Heart left ventricle (tissue), 16 donors: ENCODE results near the gene EIF4H. TPM values are rescaled to one million over a fixed set of nuclear protein-coding genes. Genes with fewer than 3 reads are reported as not detected.
A peak's percentile ranks its signal among the peaks of the same experiment; 100 is the strongest.

Experiments used
- ATAC-seq, 4 donors: fragments of 200-7000 bp; cut with Tn5 transposase; one replicate each; pipeline ENCODE4 v1.9.1; 2020 to 2022; ENCODE audit warnings: moderate library complexity in 4 of 4, mild to moderate bottlenecking in 3 of 4, moderate number of reproducible peaks in 1 of 4
- DNase-seq, 5 donors: peaks; one replicate each; pipeline ENCODE4 v3.0.0-alpha.2; 2020
- H3K27ac ChIP-seq, 12 donors: fragments of 200-600 bp; sonication (generic) in 4 of 12; one replicate each; pipeline versions ENCODE4 v1.5.0 to v1.8.0; 2016 to 2022; ENCODE audit warnings: mild to moderate bottlenecking in 2 of 12
- H3K27me3 ChIP-seq, 9 donors: fragments of 200-600 bp; sonication (generic) in 2 of 9; one replicate each; pipeline versions ENCODE4 v1.5.1 to v1.8.0; 2016 to 2022; ENCODE audit warnings: mild to moderate bottlenecking in 3 of 9
- H3K36me3 ChIP-seq, 9 donors: fragments of 200-600 bp; sonication (generic) in 2 of 9; one replicate each; pipeline versions ENCODE4 v1.5.0 to v1.8.0; 2018 to 2022; ENCODE audit warnings: mild to moderate bottlenecking in 2 of 9
- H3K4me1 ChIP-seq, 12 donors: fragments of 200-600 bp; sonication (generic) in 4 of 12; one replicate each; pipeline versions ENCODE4 v1.5.0 to v1.8.0; 2016 to 2022; ENCODE audit warnings: mild to moderate bottlenecking in 3 of 12
- H3K4me3 ChIP-seq, 12 donors: fragments of 200-600 bp; sonication (generic) in 4 of 12; one replicate each; pipeline versions ENCODE4 v1.5.0 to v1.8.0; 2017 to 2022; ENCODE audit warnings: mild to moderate bottlenecking in 9 of 12, moderate library complexity in 4 of 12
- H3K9me3 ChIP-seq, 12 donors: fragments of 200-600 bp; sonication (generic) in 4 of 12; one replicate each; pipeline versions ENCODE4 v1.5.0 to v1.8.0; 2016 to 2022; ENCODE audit warnings: mild to moderate bottlenecking in 1 of 12
- POLR2A ChIP-seq, 2 donors: fragments of 450-650 bp; IDR thresholded peaks; one replicate each; pipeline ENCODE4 v1.6.1; 2017; ENCODE audit warnings: antibody characterized with exemption in 2 of 2, mild to moderate bottlenecking in 2 of 2, moderate library complexity in 2 of 2
- whole genome bisulfite sequencing, 4 donors: extraction: QIAGEN DNeasy Blood & Tissue Kit in 2 of 4; methylation state at CpG; one replicate each; pipeline versions ENCODE4 v1.1.5 to v1.1.7; 2013 to 2018; 5-methylcytosine and 5-hydroxymethylcytosine counted together
- intact Hi-C, 10 donors: fragments of 100-400 bp; cut with DNase I; formaldehyde crosslinking; loops; one replicate each; pipeline versions ENCODE4 v1.11.1 to v1.14.2; 2022
- polyA plus RNA-seq, 2 donors: library from polyadenylated mRNA; stranded (reverse); fragments of 200-250 nt; gene quantifications; one replicate each; pipeline ENCODE4 v1.2.3, GENCODE V29; 2013
- total RNA-seq, 9 donors: library from RNA; depleted of rRNA in 2 of 9; stranded (reverse); fragments of >200 nt in 2 of 9; fragmentation: NEBNext Ultra II Directional in 3 of 9; extraction: Animal tissue kit (Norgen Biotek cat#: 25700) in 3 of 9; gene quantifications; one replicate each; pipeline versions ENCODE4 v1.1.0 to v1.2.4, GENCODE V29; 2016 to 2023
- TF ChIP-seq, protein P1 (sequence below), 12 donors: fragments of 200-600 bp; sonication (generic) in 4 of 12; IDR thresholded peaks; one replicate each; pipeline versions ENCODE4 v1.5.0 to v1.8.0; 2018 to 2022; ENCODE audit warnings: antibody characterized with exemption in 12 of 12, mild to moderate bottlenecking in 5 of 12
- donor health status: ischemic (EF 13 %, LVEDD 7.1; RV severe dilation, severe dysfunction).
- donor health status: healthy with polysubstance abuse.
- donor health status: DM: no; HTN: yes; CAD: no.
- donor health status: DM: no; HTN: no; CAD: no.
- donor health status: ischemic (EF 25% LVEDD 6.9; RV normal size, moderate dysfunction).
- donor health status: ischemic (EF 25% LVEDD 5.7; RV mildly dilated, moderate dysfunction).
- donor health status: healthy.
- donor health status: DM: yes; HTN: yes; CAD: no.
- donor health status: ischemic (EF 35%, LVEDD 5.7; RV mildly dilated, moderate dysfunction).
- donor health status: nonischemic (EF 11% LVEDD 7.7; RV severe dilation, severe dysfunction).
- donor health status: DM: yes; HTN: yes; CAD: no.
- donor health status: PGD.
- donor health status: ischemic (EF 29% LVEDD 5.4; RV normal size, mild dysfunction).
- donor health status: nonischemic (EF 23%, LVEDD 6.1; RV moderate dilation, normal function).

The EIF4H gene
- total and polyA plus RNA-seq, 11 donors: 89.0 to 255 (median 196) TPM

DNA sequence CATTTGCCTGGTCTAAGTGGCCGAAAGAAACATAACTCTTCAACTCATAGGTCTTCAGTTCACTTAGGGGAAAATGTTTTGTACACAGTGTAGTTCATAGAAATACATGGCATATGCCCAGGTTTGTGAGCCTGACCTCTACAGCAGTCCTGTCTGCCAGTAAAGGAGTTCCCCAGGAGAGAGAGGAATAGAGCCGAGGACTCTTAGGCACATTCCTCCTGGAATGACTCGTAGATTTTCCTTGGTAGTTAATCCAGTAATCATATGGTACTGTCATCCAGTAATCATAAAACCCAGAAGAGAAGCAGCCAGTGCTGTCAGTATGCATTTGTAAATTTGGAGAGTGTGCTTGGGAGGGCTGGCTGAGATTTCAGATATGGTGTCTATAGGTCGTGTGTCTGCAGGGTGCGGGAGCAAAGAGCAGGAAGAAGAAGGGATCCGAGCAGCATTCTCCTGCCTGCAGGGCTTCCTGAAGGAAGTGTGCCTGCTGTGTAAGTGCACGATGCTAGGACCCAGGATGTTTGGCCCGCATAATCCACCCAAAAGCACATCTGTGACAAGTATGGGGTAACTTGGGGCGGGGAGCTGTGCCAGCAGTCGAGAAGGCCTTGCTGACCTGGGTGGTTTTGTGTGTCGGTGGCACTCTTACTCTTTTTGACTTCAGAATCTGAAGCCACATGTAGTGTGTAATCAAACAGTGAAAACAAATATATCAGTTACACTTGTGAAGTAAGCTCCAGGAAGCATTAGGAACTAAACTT lies 13.9 kb downstream of the EIF4H start:
- DNase-seq: no peak
- ATAC-seq: peak; percentile 72 to 84 (median 80)
- Histone ChIP-seq H3K9me3 (no peaks in the 10 kb centered on the region), H3K27ac (peak overlapping the region in 4 of 12 donors; percentile 7 to 50 (median 38)), H3K4me3 (no peak overlapping the region), H3K27me3 (no peaks in the 10 kb centered on the region), H3K4me1 (peaks cover 10 to 63% (median 55%) of the 10 kb centered on the region in 12 donors), H3K36me3 (peaks cover 2 to 75% (median 54%) of the 10 kb centered on the region in 9 donors)
- WGBS, 4 donors: 45 to 56% (median 47%) methylated on average over 10 to 11 of the region's 11 CpGs
- intact Hi-C loops: loop anchor here in 5 of 10 donors (5.0 to 10.0 kb wide), 4 partner anchors 113 to 504 kb away; partner anchors contain the start of gene TMEM270 (in 3 of the 5)
- TF ChIP-seq, protein P1, sequence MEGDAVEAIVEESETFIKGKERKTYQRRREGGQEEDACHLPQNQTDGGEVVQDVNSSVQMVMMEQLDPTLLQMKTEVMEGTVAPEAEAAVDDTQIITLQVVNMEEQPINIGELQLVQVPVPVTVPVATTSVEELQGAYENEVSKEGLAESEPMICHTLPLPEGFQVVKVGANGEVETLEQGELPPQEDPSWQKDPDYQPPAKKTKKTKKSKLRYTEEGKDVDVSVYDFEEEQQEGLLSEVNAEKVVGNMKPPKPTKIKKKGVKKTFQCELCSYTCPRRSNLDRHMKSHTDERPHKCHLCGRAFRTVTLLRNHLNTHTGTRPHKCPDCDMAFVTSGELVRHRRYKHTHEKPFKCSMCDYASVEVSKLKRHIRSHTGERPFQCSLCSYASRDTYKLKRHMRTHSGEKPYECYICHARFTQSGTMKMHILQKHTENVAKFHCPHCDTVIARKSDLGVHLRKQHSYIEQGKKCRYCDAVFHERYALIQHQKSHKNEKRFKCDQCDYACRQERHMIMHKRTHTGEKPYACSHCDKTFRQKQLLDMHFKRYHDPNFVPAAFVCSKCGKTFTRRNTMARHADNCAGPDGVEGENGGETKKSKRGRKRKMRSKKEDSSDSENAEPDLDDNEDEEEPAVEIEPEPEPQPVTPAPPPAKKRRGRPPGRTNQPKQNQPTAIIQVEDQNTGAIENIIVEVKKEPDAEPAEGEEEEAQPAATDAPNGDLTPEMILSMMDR (IDR thresholded peaks at IDR 0.05): no peak

DNA sequence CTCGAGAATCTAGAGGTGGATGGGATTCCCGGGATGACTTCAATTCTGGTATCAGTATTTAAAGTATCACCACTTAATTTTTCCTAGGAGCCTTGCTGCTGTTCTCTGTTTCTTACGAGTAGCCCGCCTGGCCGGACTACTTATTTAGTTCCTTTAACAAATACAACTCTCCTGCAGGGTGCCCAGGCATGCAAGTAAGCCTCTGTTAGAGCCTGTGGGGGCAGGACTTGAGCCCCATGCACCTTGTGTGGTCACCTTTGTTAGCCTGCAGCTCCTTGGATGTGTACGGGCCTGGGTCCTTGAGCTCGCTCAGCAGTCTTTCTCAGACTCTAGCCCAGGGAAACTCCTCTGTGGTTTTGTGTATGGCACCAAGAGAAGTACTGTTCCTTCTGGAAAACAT lies 16.1 kb downstream of the EIF4H start:
- H3K4me1 ChIP-seq: peaks cover 3 to 42% (median 33%) of the 10 kb centered on the region in 12 donors
- ATAC-seq: no peak
- H3K4me3 ChIP-seq: no peak overlapping the region
- no peak overlapping the region for H3K27ac ChIP-seq
- peaks cover 2 to 89% (median 75%) of the 10 kb centered on the region in 9 donors for H3K36me3 ChIP-seq
- intact Hi-C loops: no loop called here
- TF ChIP-seq POLR2A (IDR thresholded peaks at IDR 0.05): no peak
- TF ChIP-seq, protein P1 (IDR thresholded peaks at IDR 0.05): no peak
- H3K9me3 ChIP-seq: no peaks in the 10 kb centered on the region
- no peak for DNase-seq
- no peaks in the 10 kb centered on the region for H3K27me3 ChIP-seq
- WGBS, 4 donors: 87 to 96% (median 92%) methylated on average over 7 of the region's 7 CpGs

DNA sequence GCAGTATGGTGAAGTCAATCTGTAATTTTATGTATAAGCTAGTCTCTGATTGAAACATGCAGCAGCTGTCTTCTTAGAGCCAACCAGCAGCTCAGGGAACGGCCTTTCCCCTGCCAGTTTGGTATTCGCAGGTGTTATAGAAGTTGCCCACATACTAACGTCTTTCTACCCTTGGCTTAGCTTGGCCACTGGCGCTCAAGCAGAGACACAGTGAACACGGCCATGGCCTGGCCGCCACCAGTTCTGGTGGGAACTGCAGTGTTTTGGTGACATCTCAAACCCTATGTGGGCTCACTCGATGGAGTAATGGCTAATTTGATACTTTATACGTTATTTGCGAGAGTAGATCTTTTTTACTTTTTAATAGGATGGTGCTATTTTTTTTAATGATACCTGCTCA lies 17.1 kb downstream of the EIF4H start:
- Histone ChIP-seq H3K4me3 (no peak overlapping the region), H3K4me1 (peaks cover 0 to 32% (median 25%) of the 10 kb centered on the region in 12 donors), H3K27ac (no peak overlapping the region), H3K36me3 (peaks cover 2 to 95% (median 84%) of the 10 kb centered on the region in 9 donors), H3K27me3 (no peaks in the 10 kb centered on the region), H3K9me3 (no peaks in the 10 kb centered on the region)
- no peak for ATAC-seq
- TF ChIP-seq POLR2A (IDR thresholded peaks at IDR 0.05): no peak
- TF ChIP-seq, protein P1 (IDR thresholded peaks at IDR 0.05): no peak
- intact Hi-C loops: no loop called here
- no peak for DNase-seq
- WGBS, 4 donors: 85 to 92% (median 90%) methylated on average over 9 of the region's 9 CpGs

DNA sequence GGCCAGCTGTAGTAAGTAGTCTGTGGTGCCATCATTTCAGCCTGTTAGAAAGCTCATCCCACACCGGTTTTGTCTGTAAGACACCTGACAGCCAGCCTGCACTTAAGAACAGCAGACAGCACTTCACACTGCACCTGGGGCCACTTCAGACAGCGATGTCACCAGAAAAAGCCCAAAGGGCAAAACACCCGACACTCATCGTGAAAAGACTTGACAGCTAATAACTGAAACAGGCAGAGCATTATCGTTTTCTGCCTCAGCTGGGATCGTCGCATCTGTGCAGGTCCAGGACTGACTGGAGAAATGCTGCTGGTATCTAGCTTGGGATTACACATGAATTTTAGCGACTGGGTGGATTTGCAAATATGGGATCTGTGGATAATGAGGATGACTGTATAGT lies 18.9 kb downstream of the EIF4H start:
- Histone ChIP-seq H3K27ac (no peak overlapping the region), H3K36me3 (peaks cover 2 to 95% (median 88%) of the 10 kb centered on the region in 9 donors), H3K4me3 (no peak overlapping the region), H3K27me3 (no peaks in the 10 kb centered on the region), H3K4me1 (peaks cover 0 to 19% (median 9%) of the 10 kb centered on the region in 12 donors), H3K9me3 (no peaks in the 10 kb centered on the region)
- intact Hi-C loops: no loop called here
- no peak for DNase-seq
- 77 to 85% (median 80%) methylated on average over 8 of the region's 8 CpGs for WGBS, 4 donors
- ATAC-seq: no peak
- TF ChIP-seq, protein P1 (IDR thresholded peaks at IDR 0.05): no peak
- no peak for TF ChIP-seq POLR2A (IDR thresholded peaks at IDR 0.05)
